Activated CD4-positive, CD25-positive, alpha-beta regulatory T cell treated with anti-CD3 and anti-CD28 coated beads, Interleukin-2, amount 50 U/mL, for 16 hours (primary cell): ENCODE results near the gene TBL2.
"Not testable (repeated sequence)": the region's sequence is repeated elsewhere in the genome, so short reads cannot be mapped to it uniquely, and the experiment has no call there.

Experiments used
- DNase-seq: peaks from one replicate; pipeline ENCODE4 v3.0.0-alpha.2; 2020; ENCODE audit warnings: low read depth, low spot score

TBL2 gene, protein sequence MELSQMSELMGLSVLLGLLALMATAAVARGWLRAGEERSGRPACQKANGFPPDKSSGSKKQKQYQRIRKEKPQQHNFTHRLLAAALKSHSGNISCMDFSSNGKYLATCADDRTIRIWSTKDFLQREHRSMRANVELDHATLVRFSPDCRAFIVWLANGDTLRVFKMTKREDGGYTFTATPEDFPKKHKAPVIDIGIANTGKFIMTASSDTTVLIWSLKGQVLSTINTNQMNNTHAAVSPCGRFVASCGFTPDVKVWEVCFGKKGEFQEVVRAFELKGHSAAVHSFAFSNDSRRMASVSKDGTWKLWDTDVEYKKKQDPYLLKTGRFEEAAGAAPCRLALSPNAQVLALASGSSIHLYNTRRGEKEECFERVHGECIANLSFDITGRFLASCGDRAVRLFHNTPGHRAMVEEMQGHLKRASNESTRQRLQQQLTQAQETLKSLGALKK

DNA sequence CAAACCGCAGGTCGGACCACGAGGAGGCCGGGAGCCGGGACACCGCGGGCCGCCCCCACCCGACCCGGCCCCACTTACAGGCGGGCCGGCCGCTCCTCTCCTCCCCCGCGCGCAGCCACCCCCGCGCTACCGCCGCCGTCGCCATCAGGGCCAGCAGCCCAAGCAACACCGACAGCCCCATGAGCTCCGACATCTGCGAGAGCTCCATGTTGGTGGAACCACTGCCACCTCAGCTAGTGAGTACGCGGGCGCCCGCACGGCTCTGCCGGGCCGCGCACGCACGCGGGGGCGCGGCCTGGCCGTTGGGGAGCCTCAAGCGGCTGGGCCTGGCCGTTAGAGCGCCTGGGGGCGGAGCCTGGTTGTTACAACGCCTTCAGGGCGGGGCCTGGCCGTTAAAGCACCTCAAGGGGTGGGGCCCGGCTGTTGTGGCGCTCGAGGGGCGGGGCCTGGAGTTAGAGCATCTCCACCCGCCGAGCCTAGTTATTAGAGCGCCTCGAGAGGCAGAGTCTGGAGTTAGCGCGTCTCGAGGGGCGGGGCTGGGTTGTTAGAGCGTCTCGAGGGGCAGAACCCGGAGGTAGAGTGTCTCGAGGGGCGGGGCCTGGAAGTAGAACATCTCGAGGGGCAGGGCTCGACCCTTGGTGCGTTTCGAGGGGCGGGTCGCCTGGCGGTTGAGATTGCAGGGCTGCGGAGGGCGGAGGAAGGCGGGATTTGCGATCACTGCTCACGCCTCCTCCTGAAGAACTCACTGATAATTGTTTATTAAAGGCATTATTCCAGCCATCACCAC lies at the start of gene TBL2:
Gene TBL2 (minus strand): TSS at position 238 of the 787 bp plus-strand sequence. CDS start 30 bp downstream, at position 208.
- DNase-seq: peak; percentile 96

GRCh38 chr7:73626814-73627213 lies 48.4 kb upstream of the TBL2 start:
- no peak for DNase-seq

DNA sequence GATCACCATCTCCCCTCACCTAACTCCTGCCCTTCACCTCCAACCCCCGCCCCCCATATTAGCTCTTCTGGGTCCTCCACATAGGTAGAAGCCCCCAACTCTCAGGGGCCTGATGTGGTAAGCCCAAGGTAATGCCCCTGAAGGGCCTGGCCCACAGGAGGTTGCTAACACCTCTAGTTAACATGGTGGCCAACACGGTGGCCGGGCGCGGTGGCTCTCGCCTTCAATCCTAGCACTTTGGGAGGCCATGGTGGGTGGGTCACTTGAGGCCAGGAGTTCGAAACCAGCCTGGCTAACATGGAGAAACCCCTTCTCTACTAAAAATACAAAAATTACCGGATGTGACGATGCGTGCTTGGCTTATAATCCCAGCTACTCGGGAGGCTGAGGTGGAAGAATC lies 46.9 kb upstream of the TBL2 start:
- no peak for DNase-seq

GRCh38 chr7:73624669-73625001 lies 46.3 kb upstream of the TBL2 start:
- no peak for DNase-seq

- no peak for DNase-seq
Measured at GRCh38 chr7:73623798-73624668, 45.7 kb upstream of the TBL2 start, which contains the start of gene MLXIPL. MLXIPL (minus strand) TSS chr7:73624522; CDS start chr7:73624492, 30 bp downstream.

DNA sequence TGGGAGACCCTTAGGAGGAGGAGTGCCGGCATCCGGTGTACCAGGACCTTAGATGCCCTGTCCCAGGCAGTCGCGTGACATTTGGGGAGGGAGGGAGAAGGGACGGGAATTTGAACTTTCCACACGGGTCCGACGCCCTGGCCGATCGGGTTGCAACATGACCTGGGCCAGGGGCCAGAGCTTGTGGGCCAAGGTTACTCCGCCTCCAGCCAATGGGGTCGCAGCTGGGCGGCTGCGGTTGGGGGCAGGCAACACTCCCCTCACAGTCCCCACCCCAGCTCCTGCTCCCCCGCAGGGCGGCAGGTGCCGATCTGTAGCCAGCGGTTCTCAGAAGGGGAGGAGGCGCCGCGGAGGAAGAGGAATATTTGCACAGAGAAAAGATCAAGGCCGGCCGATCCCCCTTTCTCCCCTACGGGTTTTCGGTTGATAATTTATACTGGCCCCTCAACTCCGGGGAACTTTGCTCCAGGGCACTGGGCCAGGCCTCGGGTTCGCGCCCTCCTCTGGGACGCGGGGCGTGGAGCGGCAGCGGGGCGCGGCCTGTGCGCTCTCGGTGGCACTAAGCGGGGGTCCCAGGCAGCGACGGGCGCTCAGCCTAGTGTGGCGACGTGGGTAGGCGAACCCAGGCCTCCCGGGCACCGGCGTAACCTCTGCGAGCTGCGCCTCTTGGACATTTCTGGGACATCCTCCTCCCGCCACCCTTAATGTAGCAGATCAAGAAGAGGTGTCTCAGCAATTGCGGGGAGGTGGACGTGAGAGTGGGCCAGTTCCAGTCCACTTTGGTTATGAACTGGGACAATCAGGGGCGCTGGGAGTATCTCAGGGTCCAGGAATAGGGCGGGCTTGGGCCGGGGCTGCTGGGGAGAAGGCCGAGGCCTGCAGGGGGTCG lies 44.8 kb upstream of the TBL2 start:
- no peak for DNase-seq

- no peak for DNase-seq
Measured at GRCh38 chr7:73622527-73622908, 44.1 kb upstream of the TBL2 start.

DNA sequence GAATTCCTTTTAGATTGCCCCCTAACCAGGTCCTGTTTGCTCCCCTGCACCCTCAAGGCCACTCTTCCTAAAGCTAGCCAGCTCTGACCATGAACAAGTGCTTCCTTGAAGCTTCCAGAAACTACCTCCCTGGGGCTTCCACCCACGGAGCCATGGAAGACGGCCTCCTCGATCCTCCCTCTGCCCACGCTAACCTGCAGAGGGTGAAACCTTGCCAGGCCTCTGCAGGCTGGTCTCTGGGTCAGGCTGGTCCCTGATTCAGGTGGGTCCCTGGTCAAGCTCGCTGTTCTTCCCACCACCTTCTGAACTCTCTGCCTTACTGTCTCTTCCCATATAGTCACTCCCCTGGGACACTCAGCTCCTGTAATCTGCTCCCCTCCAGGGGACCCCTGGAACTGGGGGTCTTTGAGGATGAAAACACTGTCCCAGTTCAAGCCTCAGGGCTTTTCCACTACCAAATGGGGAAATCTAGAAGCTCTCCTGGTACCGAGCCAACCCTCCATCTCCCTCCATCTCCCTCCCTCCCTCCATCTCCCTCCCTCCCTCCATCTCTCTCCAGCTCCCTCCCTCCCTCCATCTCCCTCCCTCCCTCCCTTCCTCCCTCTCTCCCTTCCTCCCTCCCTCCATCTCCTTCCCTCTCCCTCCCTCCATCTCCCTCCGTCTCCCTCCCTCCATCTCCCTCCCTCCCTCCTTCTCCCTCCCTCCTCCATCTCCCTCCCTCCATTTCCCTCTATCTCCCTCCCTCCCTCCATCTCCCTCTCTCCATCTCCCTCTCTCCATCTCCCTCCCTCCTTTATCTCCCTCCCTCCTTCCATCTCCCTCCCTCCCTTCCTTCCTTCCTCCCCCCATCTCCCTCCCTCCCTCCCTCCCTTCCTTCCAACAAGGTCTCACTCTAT lies 43.0 kb upstream of the TBL2 start:
- DNase-seq: no peak

GRCh38 chr7:73619394-73619793 lies 41.0 kb upstream of the TBL2 start:
- DNase-seq: not testable (repeated sequence)

DNA sequence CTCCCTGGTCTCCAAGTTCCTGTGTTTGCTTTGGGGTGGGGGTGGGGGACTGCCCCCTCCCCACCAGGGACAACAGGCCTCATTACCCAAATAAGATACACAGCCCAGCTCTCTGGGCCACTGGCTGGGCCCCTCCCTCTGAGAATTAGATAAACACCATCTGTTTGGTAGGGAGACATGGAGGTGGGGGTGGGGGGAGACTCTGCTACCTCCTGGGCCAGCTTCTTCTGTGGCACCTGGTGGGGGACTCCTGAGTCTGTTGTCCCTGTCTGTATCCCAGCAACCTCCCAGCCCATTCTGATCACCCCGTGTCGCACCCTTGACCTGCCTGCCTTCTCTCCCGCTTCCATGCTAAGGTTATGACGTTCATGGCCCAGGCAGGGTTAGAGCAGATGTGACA lies 40.2 kb upstream of the TBL2 start:
- DNase-seq: no peak

GRCh38 chr7:73617520-73617919 lies 39.1 kb upstream of the TBL2 start:
- not testable (repeated sequence) for DNase-seq

- no peak for DNase-seq
Measured at GRCh38 chr7:73615886-73616285, 37.5 kb upstream of the TBL2 start.

DNA sequence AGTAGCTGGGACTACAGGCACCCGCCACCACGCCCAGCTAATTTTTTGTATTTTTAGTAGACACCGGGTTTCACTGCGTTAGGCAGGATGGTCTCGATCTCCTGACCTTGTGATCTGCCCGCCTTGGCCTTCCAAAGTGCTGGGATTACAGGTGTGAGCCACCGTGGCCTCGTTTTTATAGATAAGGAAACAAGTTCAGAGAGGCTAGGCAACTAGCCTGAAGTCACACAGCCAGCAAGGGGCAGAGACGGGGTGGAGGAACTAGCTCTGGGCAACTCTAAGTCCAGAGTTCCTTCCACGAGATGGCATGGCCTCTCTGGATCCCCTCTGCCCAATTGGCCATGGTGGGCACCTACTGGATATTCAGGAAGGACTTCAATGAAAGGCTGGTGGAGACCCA lies 36.6 kb upstream of the TBL2 start:
- DNase-seq: not testable (repeated sequence)

DNA sequence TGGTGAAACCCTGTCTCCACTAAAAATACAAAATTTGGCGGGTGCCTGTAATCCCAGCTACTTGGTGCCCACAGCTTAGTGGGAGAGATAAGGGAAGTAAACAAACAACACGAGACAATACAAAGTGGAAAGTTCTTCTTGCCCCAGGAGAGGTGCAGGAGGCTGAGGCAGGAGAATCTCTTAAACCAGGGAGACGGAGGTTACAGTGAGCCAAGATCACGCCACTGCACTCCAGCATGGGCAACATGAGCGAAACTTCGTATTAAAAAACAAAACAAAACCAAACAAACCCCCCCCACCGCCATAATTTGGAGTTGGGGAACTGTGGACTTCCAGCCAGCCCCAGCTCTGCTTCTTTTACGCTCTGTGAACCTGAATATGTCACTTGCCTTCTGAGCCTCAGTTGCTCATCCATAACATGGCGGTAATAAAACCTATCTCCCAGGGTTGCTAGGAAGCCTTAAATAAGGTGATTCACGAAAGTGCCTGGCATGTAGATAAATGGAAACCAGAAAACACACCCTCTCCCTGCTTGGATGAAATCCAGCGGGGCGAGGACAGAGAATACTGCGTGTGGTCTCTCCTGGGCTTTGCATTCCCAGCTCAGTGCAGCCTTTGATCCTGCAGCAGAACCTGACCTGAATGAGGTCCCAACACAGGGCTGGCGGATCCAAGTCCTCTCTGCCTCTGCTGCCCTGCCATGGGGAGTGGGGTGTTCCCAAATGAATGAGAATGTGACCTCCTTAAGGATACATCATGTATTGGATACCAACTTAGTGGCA lies 35.8 kb upstream of the TBL2 start:
- DNase-seq: no peak

DNA sequence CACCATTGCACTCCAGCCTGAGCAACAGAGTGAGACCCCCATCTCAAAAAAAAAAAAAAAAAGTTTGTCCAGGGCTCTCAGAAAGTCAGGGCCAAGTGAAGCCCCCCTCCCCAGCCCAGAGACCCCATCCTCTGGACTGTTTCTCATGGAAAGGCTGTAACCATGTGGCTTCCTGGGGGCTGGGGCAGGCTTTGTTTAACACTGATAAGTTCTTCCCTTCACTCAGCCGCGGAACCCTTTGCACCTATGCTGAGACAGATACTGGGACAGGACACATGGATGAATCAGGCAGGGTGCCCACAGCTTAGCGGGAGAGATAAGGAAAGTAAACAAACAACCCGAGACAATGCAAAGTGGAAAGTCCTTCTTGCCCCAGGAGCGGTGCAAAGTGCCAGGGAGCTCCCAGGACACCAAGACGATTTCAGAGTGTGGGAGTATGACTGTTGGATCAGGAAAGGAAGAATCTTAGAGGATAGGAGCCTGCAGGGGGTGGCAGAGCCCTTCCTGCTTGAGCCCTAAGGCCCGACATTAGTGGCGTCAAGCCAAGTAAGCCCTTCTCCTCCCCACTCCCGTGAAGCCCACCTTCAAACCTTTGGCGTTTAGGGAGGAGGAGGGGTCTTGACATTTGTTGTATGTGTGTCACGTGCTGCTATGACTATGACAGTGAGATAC lies 34.4 kb upstream of the TBL2 start:
- DNase-seq: no peak

DNA sequence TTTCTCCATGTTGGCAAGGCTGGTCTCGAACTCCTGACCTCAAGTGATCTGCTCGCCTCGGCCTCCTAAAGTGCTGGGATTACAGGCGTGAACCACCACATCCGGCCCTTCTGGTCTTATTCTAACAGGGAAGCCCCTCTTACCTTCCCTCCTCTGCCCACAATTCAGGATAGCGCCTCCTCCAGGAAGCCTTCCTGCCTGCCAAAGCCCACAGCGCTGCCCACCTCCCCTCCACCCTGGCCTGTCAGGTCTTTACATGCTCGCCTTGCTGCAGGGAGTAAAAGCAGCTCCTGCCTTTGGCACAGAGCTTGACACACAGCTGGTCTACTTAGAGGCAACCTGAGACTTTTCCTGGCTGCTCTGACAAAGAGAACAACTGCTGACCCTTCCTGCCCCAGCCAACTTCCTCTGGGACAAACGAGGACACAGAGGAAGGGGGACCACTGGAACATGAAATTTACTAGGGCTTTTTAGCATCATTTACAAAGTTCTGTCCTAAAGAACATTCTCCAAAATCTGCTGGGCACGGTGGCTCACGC lies 32.7 kb upstream of the TBL2 start:
- no peak for DNase-seq

DNA sequence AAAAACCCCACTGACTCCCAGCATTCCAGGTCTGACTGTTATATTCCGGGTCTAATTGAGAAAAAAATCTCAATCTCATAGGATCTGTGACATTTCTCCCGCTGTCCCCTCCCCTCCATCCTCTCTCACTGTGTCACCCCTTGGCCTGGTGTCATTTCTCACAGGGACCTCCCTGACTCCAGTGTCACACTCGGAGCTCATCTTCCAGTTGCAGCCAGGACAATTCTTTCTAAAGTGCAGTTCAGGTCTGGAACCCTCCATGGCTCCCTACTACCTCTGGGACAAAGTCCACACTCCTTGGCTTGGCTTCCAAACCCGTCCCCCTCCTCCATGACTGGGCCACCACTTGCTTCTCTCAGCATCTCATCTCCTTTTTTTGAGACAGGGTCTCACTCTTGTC lies 31.7 kb upstream of the TBL2 start:
- DNase-seq: no peak

GRCh38 chr7:73607692-73607983 lies 29.3 kb upstream of the TBL2 start:
- not testable (repeated sequence) for DNase-seq
